Endothelial cell of umbilical vein (primary cell): ENCODE measurements around the gene VRTN. TPM values are rescaled to one million over a fixed set of nuclear protein-coding genes. Genes with fewer than 3 reads are reported as not detected.

Experiments
- BruUV-seq: library from RNA; stranded (reverse); fragments of 400-500 nt; replicated peaks from 2 replicates; lab custom pipeline; 2021; lab: Mats Ljungman, UMichigan
- CTCF ChIA-PET: fragments of 300-600, 350-600 bp; sonication (Branson Sonifier 250); formaldehyde crosslinking; loops from one replicate; lab custom pipeline; 2021; ENCODE audit warnings: antibody characterized with exemption, inconsistent platforms; lab: Charles Lee
- POLR2A ChIA-PET: fragments of 300-600, 350-600 bp; sonication (Branson Sonifier 250); formaldehyde crosslinking; loops from one replicate; lab custom pipeline; 2021; ENCODE audit warnings: antibody characterized with exemption, inconsistent platforms; lab: Charles Lee
- DNase-seq: peaks from one replicate; pipeline ENCODE4 v3.0.0-alpha.2; 2011; ENCODE audit warnings: low read depth, low spot score
- FAIRE-seq: peaks from 2 replicates; lab custom pipeline; 2011; peaks lifted over from hg19 to GRCh38; lab: Jason Lieb, UNC
- H2AFZ ChIP-seq: 2 replicates; pipeline ENCODE4 v1.6.0; 2012; ENCODE audit warnings: low read depth, low read length, control low read depth, inconsistent platforms
- H3K27ac ChIP-seq: 2 replicates; pipeline ENCODE4 v1.5.1; 2011; ENCODE audit warnings: low read depth, mild to moderate bottlenecking, control low read depth, low read length, moderate library complexity; ENCODE audit not compliant: insufficient read depth
- H3K27me3 ChIP-seq, 2 experiments: 2 replicates each; pipeline versions ENCODE4 v1.6.0 to v1.6.1; 2011; ENCODE audit warnings: low read length in 2 of 2, mixed read lengths in 1 of 2; ENCODE audit not compliant: control insufficient read depth in 2 of 2, insufficient read depth in 2 of 2
- H3K36me3 ChIP-seq, 2 experiments: 2 replicates in 1 of 2; 3 replicates in 1 of 2; pipeline ENCODE4 v1.5.1; 2011; ENCODE audit warnings: low read length in 2 of 2, mild to moderate bottlenecking in 1 of 2, moderate library complexity in 1 of 2; ENCODE audit not compliant: control insufficient read depth in 2 of 2, insufficient read depth in 2 of 2; ENCODE audit errors: extremely low read depth in 1 of 2
- H3K4me1 ChIP-seq: 3 replicates; pipeline ENCODE4 v1.5.1; 2011; ENCODE audit warnings: mild to moderate bottlenecking, low read length; ENCODE audit not compliant: control insufficient read depth, insufficient read depth; ENCODE audit errors: extremely low read depth
- H3K4me2 ChIP-seq: 2 replicates; pipeline ENCODE4 v1.6.1; 2011; ENCODE audit warnings: low read length, control low read depth, mixed read lengths; ENCODE audit not compliant: insufficient read depth
- H3K4me3 ChIP-seq, 3 experiments: fragments of 200-600 bp in 1 of 3; sonication (generic), shearing (Covaris generic) in 1 of 3; replicated peaks in 1 of 3; 2 replicates each; pipeline ENCODE4 v1.5.1; 2011 to 2016; ENCODE audit warnings: control low read depth in 3 of 3, low read length in 3 of 3, mild to moderate bottlenecking in 2 of 3, inconsistent platforms in 1 of 3, low read depth in 1 of 3, moderate library complexity in 1 of 3; ENCODE audit not compliant: insufficient read depth in 1 of 3
- H3K79me2 ChIP-seq: 2 replicates; pipeline ENCODE4 v1.6.0; 2012; ENCODE audit warnings: low read length, inconsistent platforms; ENCODE audit not compliant: control insufficient read depth, insufficient read depth
- H3K9ac ChIP-seq: replicated peaks from 2 replicates; pipeline ENCODE3; 2011; ENCODE audit warnings: low read length, control low read depth; ENCODE audit not compliant: insufficient read depth; ENCODE audit errors: extremely low read depth
- H3K9me1 ChIP-seq: replicated peaks from 3 replicates; pipeline ENCODE4 v1.6.0; 2011; ENCODE audit warnings: mild to moderate bottlenecking, low read length; ENCODE audit not compliant: control insufficient read depth, insufficient read depth; ENCODE audit errors: extremely low read depth
- H3K9me3 ChIP-seq: replicated peaks from 2 replicates; pipeline ENCODE4 v1.5.1; 2012; ENCODE audit warnings: low read length, inconsistent platforms; ENCODE audit not compliant: control insufficient read depth, insufficient read depth
- H4K20me1 ChIP-seq: replicated peaks from 2 replicates; pipeline ENCODE3; 2011; ENCODE audit warnings: mild to moderate bottlenecking, low read length; ENCODE audit not compliant: control insufficient read depth, insufficient read depth; ENCODE audit errors: extremely low read depth
- CTCF ChIP-seq, 2 donors: IDR thresholded peaks; 1 replicate in 1 of 2; 2 replicates in 1 of 2; pipeline ENCODE4 v1.5.1; 2011; ENCODE audit warnings: low read length in 2 of 2, mild to moderate bottlenecking in 2 of 2, moderate library complexity in 2 of 2, control low read depth in 1 of 2, inconsistent platforms in 1 of 2, low read depth in 1 of 2; ENCODE audit not compliant: insufficient read depth in 1 of 2; ENCODE audit errors: extremely low read depth in 1 of 2
- EZH2 ChIP-seq: IDR thresholded peaks from 2 replicates; pipeline ENCODE4 v1.6.1; 2012; ENCODE audit warnings: borderline replicate concordance, low read depth, mild to moderate bottlenecking, moderate library complexity, low read length, inconsistent platforms; ENCODE audit not compliant: severe bottlenecking
- FOS ChIP-seq: IDR thresholded peaks from 2 replicates; pipeline ENCODE4 v1.6.1; 2011; ENCODE audit warnings: mild to moderate bottlenecking, low read length, moderate library complexity, borderline replicate concordance; ENCODE audit not compliant: insufficient read depth
- GATA2 ChIP-seq: IDR thresholded peaks from 2 replicates; pipeline ENCODE4 v1.7.0; 2011; ENCODE audit warnings: low read depth, mild to moderate bottlenecking, moderate library complexity, mixed read lengths, low read length; ENCODE audit not compliant: insufficient read length, insufficient read depth
- JUN ChIP-seq: IDR thresholded peaks from 2 replicates; pipeline ENCODE4 v1.6.1; 2011; ENCODE audit warnings: borderline replicate concordance, low read depth; ENCODE audit not compliant: insufficient read length, insufficient read depth
- MYC ChIP-seq: IDR thresholded peaks from one replicate; pipeline ENCODE4 v1.6.1; 2011; ENCODE audit warnings: mild to moderate bottlenecking, low read depth, low read length
- POLR2A ChIP-seq: IDR thresholded peaks from 2 replicates; pipeline ENCODE4 v1.6.1; 2012; ENCODE audit warnings: low read depth, mild to moderate bottlenecking, control low read depth, low read length
- POLR2AphosphoS5 ChIP-seq: IDR thresholded peaks from 2 replicates; pipeline ENCODE4 v1.6.1; 2012; ENCODE audit warnings: low read depth, mild to moderate bottlenecking, control low read depth, low read length, moderate library complexity; ENCODE audit not compliant: insufficient read depth
- dilution Hi-C: fragments of 300-500 bp; cut with MboI; formaldehyde crosslinking; loops from one replicate; pipeline ENCODE4 v1.15.0; 2019; ENCODE audit warnings: low sequenced_read_pairs; ENCODE audit not compliant: extremely low pct_ligation_motif_present
- intact Hi-C: fragments of 100-400 bp; cut with micrococcal nuclease; formaldehyde crosslinking; loops from one replicate; pipeline ENCODE4 v1.10.0; 2022
- polyA plus RNA-seq, 4 experiments: library from polyadenylated mRNA; depleted of rRNA in 3 of 4; stranded (reverse) in 3 of 4; unstranded in 1 of 4; fragments of >200 nt; gene quantifications; 2 replicates each; pipeline versions ENCODE4 v1.2.1 to v1.2.3, GENCODE V29; 2011 to 2012; ENCODE audit warnings: missing spikeins in 1 of 4
- total RNA-seq: library from RNA; stranded (reverse); gene quantifications from 2 replicates; pipeline ENCODE4 v1.2.3, GENCODE V29; 2021
- TF ChIP-seq, protein P1 (sequence below): IDR thresholded peaks from 2 replicates; pipeline ENCODE4 v1.6.1; 2011; ENCODE audit not compliant: insufficient read depth, insufficient read length

The VRTN gene
- total and polyA plus RNA-seq, 2 donors (not counting 3 experiments of a cell fraction or from before 2014, with no cell fraction given): 0.03 TPM; not detected in 1

GRCh38 chr14:74405663-74406062, 57.4 kb downstream of the VRTN start:
- ChIA-PET CTCF (no interaction called here), POLR2A (no interaction called here)
- H3K9me1 ChIP-seq: no peaks in the 10 kb centered on the region
- H3K27me3 ChIP-seq: peaks cover 0 to 5% of the 10 kb centered on the region in 2 experiments
- no peak overlapping the region for H2AFZ ChIP-seq
- no TSS peak for BruUV-seq
- H4K20me1 ChIP-seq: no peaks in the 10 kb centered on the region
- no peak overlapping the region for H3K4me3 ChIP-seq
- H3K9me3 ChIP-seq: no peaks in the 10 kb centered on the region
- intact Hi-C loops: no loop called here
- FAIRE-seq (no peak), DNase-seq (no peak)
- no peak overlapping the region for H3K4me2 ChIP-seq
- H3K4me1 ChIP-seq: peaks cover 5% of the 10 kb centered on the region
- no peak for TF ChIP-seq JUN
- TF ChIP-seq, protein P1, sequence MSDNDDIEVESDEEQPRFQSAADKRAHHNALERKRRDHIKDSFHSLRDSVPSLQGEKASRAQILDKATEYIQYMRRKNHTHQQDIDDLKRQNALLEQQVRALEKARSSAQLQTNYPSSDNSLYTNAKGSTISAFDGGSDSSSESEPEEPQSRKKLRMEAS: no peak
- no peak for TF ChIP-seq GATA2
- H3K36me3 ChIP-seq: no peaks in the 10 kb centered on the region
- H3K27ac ChIP-seq: no peak overlapping the region
- dilution Hi-C loops: no loop called here
- no peak overlapping the region for H3K9ac ChIP-seq
- H3K79me2 ChIP-seq: no peaks in the 10 kb centered on the region

DNA sequence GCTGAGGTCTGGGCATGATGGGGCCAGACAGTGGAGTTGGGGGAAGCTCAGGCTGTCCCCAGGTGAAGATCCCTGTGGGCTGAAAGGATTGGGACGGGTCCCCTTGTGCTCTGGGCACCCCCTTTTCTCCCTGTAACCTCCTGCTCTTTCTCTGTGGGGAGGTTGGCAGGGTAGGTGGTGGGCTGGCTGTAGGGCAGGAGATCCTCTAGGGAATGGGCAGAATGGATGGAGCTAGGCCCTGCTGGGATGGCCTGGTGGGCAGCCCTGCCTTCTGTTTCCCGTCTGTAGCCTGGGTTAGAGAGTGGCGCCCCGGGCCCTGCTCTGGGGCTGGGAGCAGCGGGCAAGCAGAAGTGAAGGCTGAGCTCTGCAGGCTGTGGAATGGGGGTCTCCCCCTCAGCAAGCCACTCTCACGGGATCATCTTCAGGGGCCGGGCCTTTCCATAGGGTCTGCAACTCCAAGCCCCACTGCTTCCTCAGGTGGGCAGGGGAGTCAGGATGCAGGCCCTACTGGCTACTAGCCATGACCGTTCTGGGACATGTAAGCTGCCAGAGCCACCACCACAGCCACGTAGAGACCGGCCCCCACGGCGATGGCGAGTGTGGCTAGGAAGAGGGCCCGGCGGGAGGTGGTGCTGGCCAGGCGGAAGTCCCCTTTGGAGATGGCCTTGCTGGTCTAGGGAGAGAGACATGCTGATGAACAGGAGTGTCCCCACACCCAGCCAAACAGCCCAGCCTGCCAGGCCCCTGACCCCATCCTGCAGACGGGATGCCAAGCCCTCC, 58.9 kb downstream of the VRTN start:
- no peaks in the 10 kb centered on the region for H3K79me2 ChIP-seq
- dilution Hi-C loops (no loop called here), intact Hi-C loops (no loop called here)
- H3K36me3 ChIP-seq: no peaks in the 10 kb centered on the region
- ChIA-PET CTCF (no interaction called here), POLR2A (no interaction called here)
- no peak overlapping the region for H2AFZ ChIP-seq
- peaks cover 0 to 3% of the 10 kb centered on the region in 2 experiments for H3K27me3 ChIP-seq
- TF ChIP-seq EZH2: no peak
- TF ChIP-seq POLR2A: no peak
- no peak for TF ChIP-seq POLR2AphosphoS5
- no peak for TF ChIP-seq CTCF (IDR thresholded peaks at IDR 0.05; ENCODE audit: extremely low read depth in 1 of 2, insufficient read depth in 1 of 2, low read depth in 1 of 2, low read length in 2 of 2)
- no peak for TF ChIP-seq FOS
- TF ChIP-seq MYC: no peak
- DNase-seq: no peak
- FAIRE-seq: no peak
- no peak overlapping the region for H3K4me2 ChIP-seq
- H3K9ac ChIP-seq: no peak overlapping the region
- H3K4me1 ChIP-seq: no peaks in the 10 kb centered on the region
- H3K9me1 ChIP-seq: no peaks in the 10 kb centered on the region
- H3K27ac ChIP-seq: no peak overlapping the region
- H3K9me3 ChIP-seq: no peaks in the 10 kb centered on the region
- H4K20me1 ChIP-seq: no peaks in the 10 kb centered on the region
- BruUV-seq: no TSS peak
- H3K4me3 ChIP-seq: no peak overlapping the region
